KMS-11 (cell line): ENCODE results near the gene TMEM63B.

Source experiments
- H2AFZ ChIP-seq: fragments of 200-600 bp; sonication (generic); 2 replicates; pipeline ENCODE4 v1.6.1; 2016; ENCODE audit warnings: antibody characterized with exemption, mixed run types, low read depth
- H3K27ac ChIP-seq: fragments of 200-600 bp; sonication (generic); 2 replicates; pipeline ENCODE4 v1.6.1; 2016; ENCODE audit warnings: mild to moderate bottlenecking, mixed run types
- H3K27me3 ChIP-seq: fragments of 200-600 bp; sonication (generic); 2 replicates; pipeline ENCODE4 v1.6.1; 2017; ENCODE audit warnings: mild to moderate bottlenecking, low read depth, mixed run types, moderate library complexity; ENCODE audit not compliant: insufficient read depth
- H3K36me3 ChIP-seq: fragments of 200-600 bp; sonication (generic); 2 replicates; pipeline ENCODE4 v1.6.1; 2017; ENCODE audit warnings: mild to moderate bottlenecking, mixed run types; ENCODE audit not compliant: insufficient read depth
- H3K4me1 ChIP-seq: fragments of 200-600 bp; sonication (generic); 2 replicates; pipeline ENCODE4 v1.6.1; 2016; ENCODE audit warnings: mild to moderate bottlenecking, low read depth, mixed run types; ENCODE audit not compliant: poor library complexity, severe bottlenecking
- H3K4me2 ChIP-seq: fragments of 200-600 bp; sonication (generic); 2 replicates; pipeline ENCODE4 v1.7.0; 2016; ENCODE audit warnings: mild to moderate bottlenecking, mixed run types
- H3K4me3 ChIP-seq: fragments of 200-600 bp; sonication (generic); IDR thresholded peaks from 2 replicates; pipeline ENCODE4 v1.6.1; 2017; ENCODE audit warnings: low read depth, low read length, mixed read lengths; ENCODE audit not compliant: insufficient read depth
- H3K79me2 ChIP-seq: fragments of 200-600 bp; sonication (generic); 2 replicates; pipeline ENCODE4 v1.6.1; 2016; ENCODE audit warnings: low read depth, mixed run types; ENCODE audit not compliant: insufficient read depth
- H3K9ac ChIP-seq: fragments of 200-600 bp; sonication (generic); 2 replicates; pipeline ENCODE4 v1.6.1; 2016; ENCODE audit warnings: mild to moderate bottlenecking, mixed run types
- H4K20me1 ChIP-seq: fragments of 200-600 bp; sonication (generic); 2 replicates; pipeline ENCODE4 v1.6.1; 2016; ENCODE audit warnings: mild to moderate bottlenecking, mixed run types; ENCODE audit not compliant: insufficient read depth
- CTCF ChIP-seq: fragments of 200-600 bp; sonication (generic); conservative IDR thresholded peaks from 2 replicates; pipeline ENCODE4 v1.6.1; 2017; ENCODE audit warnings: low read depth, mild to moderate bottlenecking, antibody characterized with exemption, low read length, moderate library complexity, mixed read lengths

Gene TMEM63B

DNA sequence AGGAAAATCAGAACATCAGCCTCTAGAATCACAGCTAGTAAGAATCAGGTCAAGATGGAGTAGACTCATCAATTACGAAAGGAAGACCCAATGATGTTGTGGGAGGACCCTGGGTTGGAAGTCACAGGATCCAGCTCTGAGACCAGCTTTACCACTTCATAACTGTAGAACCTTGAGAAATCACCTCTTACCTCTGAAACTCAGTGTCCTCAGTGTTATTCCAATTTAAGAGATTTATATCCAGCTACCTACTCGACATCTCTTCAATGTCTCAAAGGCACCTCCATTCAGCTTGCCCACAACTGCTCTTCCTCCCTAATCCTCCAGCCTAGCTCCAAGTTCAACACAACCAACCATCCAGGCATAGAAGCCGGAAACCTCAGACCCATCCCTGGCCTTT is 16.4 kb upstream of the TMEM63B start:
- Histone ChIP-seq H3K27me3 (no peaks in the 10 kb centered on the region), H3K4me2 (no peak overlapping the region), H3K36me3 (no peaks in the 10 kb centered on the region; the same call in 1 of the 2 replicates), H3K27ac (no peak overlapping the region), H2AFZ (no peak overlapping the region), H3K4me1 (peaks cover 14% of the 10 kb centered on the region), H3K9ac (no peak overlapping the region), H4K20me1 (peaks cover 10% of the 10 kb centered on the region; the same call in 1 of the 2 replicates), H3K4me3 (no peak overlapping the region), H3K79me2 (peaks cover 14% of the 10 kb centered on the region; the same call in 1 of the 2 replicates)
- TF ChIP-seq CTCF: no peak

GRCh38 chr6:44111434-44112417 is 15.6 kb upstream of the TMEM63B start:
- H4K20me1 ChIP-seq: peaks cover 10% of the 10 kb centered on the region; the same call in 1 of the 2 replicates
- no peak for TF ChIP-seq CTCF
- no peak overlapping the region for H3K4me3 ChIP-seq
- no peaks in the 10 kb centered on the region for H3K27me3 ChIP-seq
- H3K4me2 ChIP-seq: no peak overlapping the region
- H3K9ac ChIP-seq: no peak overlapping the region
- peaks cover 22% of the 10 kb centered on the region for H3K4me1 ChIP-seq
- no peak overlapping the region for H2AFZ ChIP-seq
- H3K79me2 ChIP-seq: peaks cover 19% of the 10 kb centered on the region
- H3K36me3 ChIP-seq: no peaks in the 10 kb centered on the region; the same call in 1 of the 2 replicates
- H3K27ac ChIP-seq: no peak overlapping the region

DNA sequence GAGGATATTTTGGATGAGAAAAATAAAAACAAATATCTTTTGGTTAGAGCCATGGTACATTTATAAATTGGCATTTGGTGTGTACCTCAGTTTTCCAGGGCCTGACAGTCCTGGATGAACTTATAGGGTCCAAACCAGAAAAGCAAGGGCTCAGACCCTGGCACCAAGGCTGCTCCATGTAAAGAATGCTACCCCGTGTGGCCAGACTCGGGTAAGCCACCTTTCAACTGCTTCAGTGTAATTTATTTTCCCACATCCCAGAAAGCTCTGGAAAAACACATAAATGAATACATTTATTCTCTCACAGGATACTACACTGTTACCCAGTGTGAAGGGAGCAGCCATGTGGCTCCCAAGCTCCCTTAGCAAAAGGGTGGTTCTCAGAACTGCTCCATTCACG is 13.9 kb upstream of the TMEM63B start:
- TF ChIP-seq CTCF: peak; percentile 20; the same call in 1 of the 2 replicates
- peaks cover 36% of the 10 kb centered on the region for H3K79me2 ChIP-seq
- H3K36me3 ChIP-seq: no peaks in the 10 kb centered on the region; the same call in 1 of the 2 replicates
- H3K27me3 ChIP-seq: no peaks in the 10 kb centered on the region
- H3K9ac ChIP-seq: no peak overlapping the region
- no peak overlapping the region for H3K27ac ChIP-seq
- H2AFZ ChIP-seq: no peak overlapping the region
- peaks cover 39% of the 10 kb centered on the region for H3K4me1 ChIP-seq
- H3K4me2 ChIP-seq: no peak overlapping the region
- H3K4me3 ChIP-seq: no peak overlapping the region
- H4K20me1 ChIP-seq: peaks cover 22% of the 10 kb centered on the region; the same call in 1 of the 2 replicates

- H2AFZ ChIP-seq: no peak overlapping the region
- H3K27me3 ChIP-seq: no peaks in the 10 kb centered on the region
- TF ChIP-seq CTCF: no peak
- peak overlapping the region; percentile 75 for H3K4me2 ChIP-seq
- no peak overlapping the region for H3K9ac ChIP-seq
- H3K36me3 ChIP-seq: no peaks in the 10 kb centered on the region; the same call in 1 of the 2 replicates
- H3K27ac ChIP-seq: peak overlapping the region; percentile 40; the same call in 1 of the 2 replicates
- no peak overlapping the region for H3K4me3 ChIP-seq
- peaks cover 59% of the 10 kb centered on the region for H3K4me1 ChIP-seq
- H3K79me2 ChIP-seq: peaks cover 61% of the 10 kb centered on the region
- H4K20me1 ChIP-seq: peaks cover 46% of the 10 kb centered on the region
These were observed 11.5 kb upstream of the TMEM63B start for GRCh38 chr6:44115866-44116265.
